ENCODE data around the gene BSPRY.

- TF ChIP-seq ZNF274 (IDR thresholded peaks at IDR 0.05; ENCODE audit: low read length) = no peak
- no peak for TF ChIP-seq ZNF274 (tag by site-specific recombination; IDR thresholded peaks at IDR 0.05; ENCODE audit: borderline replicate concordance)
- no peak for TF ChIP-seq CTCF (tag by site-specific recombination; IDR thresholded peaks at IDR 0.05)
- TF ChIP-seq TCF7L2 (IDR thresholded peaks at IDR 0.05; ENCODE audit: borderline replicate concordance, low read depth, low read length) = no peak
- no peak for TF ChIP-seq ZNF501 (tag by site-specific recombination; IDR thresholded peaks at IDR 0.05)
- TF ChIP-seq PRDM4 (tag by site-specific recombination; IDR thresholded peaks at IDR 0.05) = no peak
- TF ChIP-seq ZNF423 (tag by site-specific recombination; IDR thresholded peaks at IDR 0.05) = no peak
- no peak for TF ChIP-seq ZNF433 (tag by site-specific recombination; IDR thresholded peaks at IDR 0.05; ENCODE audit: low read depth)
- no peak for TF ChIP-seq KLF9 (tag by site-specific recombination; IDR thresholded peaks at IDR 0.05; ENCODE audit: low read depth)
- TF ChIP-seq YY1 (tag by site-specific recombination; IDR thresholded peaks at IDR 0.05) = no peak
- TF ChIP-seq ZNF280D (tag by site-specific recombination; IDR thresholded peaks at IDR 0.05) = no peak
- TF ChIP-seq ZNF639 (tag by site-specific recombination; IDR thresholded peaks at IDR 0.05) = no peak
- no peak for TF ChIP-seq ELK4 (IDR thresholded peaks at IDR 0.05; ENCODE audit: borderline replicate concordance, low read depth, low read length)
- TF ChIP-seq ZNF558 (tag by site-specific recombination; IDR thresholded peaks at IDR 0.05) = no peak
- TF ChIP-seq PBX3 (CRISPR knock-in tag; IDR thresholded peaks at IDR 0.05) = no peak
Observed at GRCh38 chr9:113363336-113363735, 14.0 kb downstream of the BSPRY start.
